GM19193 (cell line): ENCODE data around the gene NPNT.

Experiments
- POLR2A ChIP-seq: IDR thresholded peaks from 4 replicates; pipeline ENCODE4 v1.6.1; 2011; ENCODE audit not compliant: insufficient read depth, insufficient read length; ENCODE audit errors: extremely low read depth

NPNT gene

DNA sequence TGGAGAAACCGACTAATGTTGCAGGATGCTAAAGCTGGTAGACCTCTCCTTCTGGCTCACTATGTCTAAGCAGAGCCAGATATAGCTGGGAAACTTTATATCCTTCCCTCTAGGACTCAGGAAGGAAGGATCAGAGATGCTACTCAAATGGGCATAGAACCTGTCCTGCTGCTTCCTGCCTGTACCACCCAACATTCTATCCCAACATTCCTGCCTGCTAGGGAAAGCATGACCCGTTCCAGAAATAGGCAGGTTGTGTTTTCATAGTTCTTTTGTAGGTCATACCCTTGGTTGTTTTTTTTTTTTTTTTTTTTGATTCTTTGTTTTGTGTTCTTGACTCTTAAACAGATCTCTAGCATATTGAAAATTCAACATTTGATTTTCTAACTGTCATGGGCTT is 5.3 kb downstream of the NPNT start:
- TF ChIP-seq POLR2A = no peak

DNA sequence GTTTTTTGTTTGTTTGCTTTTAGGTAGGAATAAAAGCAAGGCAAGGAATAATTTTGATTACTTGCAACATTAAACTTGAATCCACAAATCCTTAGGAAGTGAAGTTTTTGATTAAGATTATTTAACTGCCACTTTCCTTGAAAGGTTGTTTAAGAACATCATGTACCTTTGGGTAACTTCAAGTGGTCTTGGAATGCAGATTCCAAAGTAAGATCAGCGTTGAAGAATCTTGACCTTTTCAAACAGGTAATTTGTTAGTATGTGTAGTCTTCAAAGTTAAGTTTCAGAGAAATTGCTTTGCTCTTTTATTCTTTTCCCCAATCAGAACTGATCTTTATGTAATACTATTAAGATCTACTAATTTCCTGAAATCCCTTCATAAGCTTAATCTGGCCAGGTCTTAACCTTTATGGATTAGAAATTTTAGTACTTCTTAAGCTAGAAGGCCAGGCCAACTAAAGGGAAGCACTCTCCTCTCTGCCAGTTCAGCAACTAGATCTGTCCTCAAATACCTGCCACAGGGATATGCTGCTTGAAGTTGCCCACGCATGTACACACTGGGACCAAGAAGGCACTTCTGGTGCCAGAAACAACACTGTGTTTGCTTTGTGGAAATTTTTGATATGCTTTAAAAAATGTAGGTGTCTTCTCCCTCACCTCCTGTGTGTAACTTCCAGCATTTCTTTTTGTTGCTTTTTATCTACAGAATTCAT is 7.4 kb downstream of the NPNT start:
- TF ChIP-seq POLR2A = no peak

- TF ChIP-seq POLR2A = no peak
Observed at GRCh38 chr4:105909787-105910281, 14.6 kb downstream of the NPNT start.

DNA sequence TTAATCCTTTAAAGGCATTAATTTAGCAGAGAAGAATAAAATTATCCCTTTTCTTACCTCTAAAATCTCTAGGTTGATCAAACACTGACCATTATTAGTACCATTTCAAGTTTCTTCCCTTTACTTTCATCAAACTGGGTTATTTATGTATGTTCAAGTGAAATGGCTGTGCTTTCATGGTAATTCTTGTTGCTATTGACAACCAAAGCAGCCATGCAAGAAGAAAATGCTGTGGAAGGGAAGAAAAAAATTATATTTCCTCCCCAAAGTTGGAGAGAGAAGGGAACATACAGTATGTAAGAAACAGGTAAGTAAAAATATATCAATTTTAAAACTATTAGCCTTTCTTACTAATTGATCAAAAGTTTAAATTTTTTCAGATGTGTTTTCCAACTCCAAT is 16.2 kb downstream of the NPNT start:
- no peak for TF ChIP-seq POLR2A

GRCh38 chr4:105912633-105913032 is 17.4 kb downstream of the NPNT start:
- no peak for TF ChIP-seq POLR2A

- no peak for TF ChIP-seq POLR2A
Observed at GRCh38 chr4:105917171-105917685, 22.0 kb downstream of the NPNT start.

DNA sequence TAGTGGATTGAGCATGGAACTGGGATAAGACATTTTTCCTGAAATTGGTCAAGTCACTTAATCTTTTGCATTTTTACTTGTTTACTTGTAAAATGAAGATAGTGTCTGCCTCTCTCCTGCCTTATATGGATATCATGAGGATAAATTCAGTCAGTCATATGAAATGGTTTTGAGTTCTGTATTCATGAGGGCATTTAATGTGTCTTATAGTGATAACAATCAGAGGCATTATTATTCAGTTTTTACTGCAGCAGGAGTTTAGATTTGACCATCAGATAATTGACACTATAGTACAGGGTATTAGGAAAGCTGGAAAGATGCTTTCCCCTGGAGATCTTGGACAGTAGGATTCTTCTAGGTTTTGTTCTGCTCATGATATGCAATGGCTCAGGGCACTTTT is 26.0 kb downstream of the NPNT start:
- no peak for TF ChIP-seq POLR2A

DNA sequence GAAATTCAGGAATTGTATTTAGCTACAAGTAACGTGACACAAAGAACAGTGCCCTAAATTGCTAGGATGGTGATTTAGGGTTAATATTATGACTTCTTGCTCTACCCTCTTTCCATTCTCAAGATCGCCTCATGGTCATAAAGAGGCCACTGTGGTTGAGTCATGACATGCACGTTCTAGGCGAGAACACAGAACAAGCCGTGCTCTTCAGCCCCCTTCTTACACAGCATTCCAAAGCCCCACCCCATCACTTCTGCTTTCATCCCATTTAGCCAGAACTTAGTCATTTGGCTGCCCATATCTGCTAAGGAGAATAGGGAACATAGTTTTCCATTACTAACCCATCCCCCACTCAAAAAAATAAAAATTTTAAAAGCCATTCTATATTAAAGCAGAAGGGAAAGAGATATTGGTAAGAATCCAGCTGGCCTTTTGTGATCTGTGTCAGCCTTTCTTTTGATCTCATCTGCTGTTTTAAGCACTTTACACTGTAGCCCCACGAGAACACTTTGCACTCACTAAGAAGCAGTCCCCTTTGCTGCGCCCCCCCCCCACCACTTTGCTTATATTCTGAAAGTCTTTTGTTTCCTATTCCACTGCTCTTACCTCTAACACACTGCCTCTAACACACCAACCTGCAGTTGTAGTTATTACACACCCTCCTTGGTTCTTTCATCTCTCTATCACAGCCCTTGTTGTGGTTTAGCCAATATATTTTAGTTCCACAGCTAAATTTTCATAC is 28.4 kb downstream of the NPNT start:
- TF ChIP-seq POLR2A = no peak

GRCh38 chr4:105924341-105924740 is 29.1 kb downstream of the NPNT start:
- no peak for TF ChIP-seq POLR2A

- TF ChIP-seq POLR2A = no peak
Observed at GRCh38 chr4:105930698-105931097, 35.4 kb downstream of the NPNT start.

DNA sequence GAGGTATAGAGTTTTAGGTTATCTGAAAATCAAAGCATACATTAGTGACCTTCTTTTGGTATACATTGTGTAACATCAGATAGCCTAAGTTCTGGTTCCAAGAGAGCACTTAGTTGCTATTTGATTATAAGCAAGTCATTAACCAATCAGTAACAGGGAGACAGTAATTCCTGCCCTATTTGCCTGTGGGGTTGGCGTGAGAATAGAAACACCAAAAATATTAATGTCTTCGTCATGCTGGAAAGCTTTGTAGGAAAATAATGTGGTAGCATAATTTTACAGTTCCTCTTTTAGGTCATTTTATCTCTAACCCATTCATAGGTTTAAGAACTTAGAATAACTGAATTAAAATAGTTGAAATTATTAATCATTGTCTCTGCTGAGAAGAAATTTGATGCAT is 37.8 kb downstream of the NPNT start:
- no peak for TF ChIP-seq POLR2A

GRCh38 chr4:105934386-105934785 is 39.1 kb downstream of the NPNT start:
- no peak for TF ChIP-seq POLR2A

- no peak for TF ChIP-seq POLR2A
Observed at GRCh38 chr4:105936901-105937300, 41.6 kb downstream of the NPNT start.

GRCh38 chr4:105937759-105938158 is 42.5 kb downstream of the NPNT start:
- TF ChIP-seq POLR2A = no peak

DNA sequence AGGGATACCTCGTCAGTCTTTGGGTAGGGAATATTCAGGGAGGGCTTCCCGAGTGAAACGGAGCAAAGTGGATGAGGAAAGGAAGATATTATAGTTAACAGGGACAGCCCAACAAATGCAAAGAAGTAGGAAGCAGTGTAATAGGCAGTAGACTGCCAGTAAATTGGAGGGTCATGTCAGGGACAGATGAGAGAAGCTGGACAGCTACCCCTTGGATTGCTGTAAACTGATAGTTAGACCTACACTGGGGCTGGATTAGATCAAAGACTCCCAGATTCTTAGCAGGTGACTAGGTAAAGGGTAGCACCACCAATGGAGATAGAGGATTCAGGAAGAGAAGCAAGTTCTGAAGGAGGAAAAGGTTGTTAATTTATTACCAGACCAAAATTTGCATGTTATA is 48.0 kb downstream of the NPNT start:
- no peak for TF ChIP-seq POLR2A

GRCh38 chr4:105944540-105944939 is 49.3 kb downstream of the NPNT start:
- TF ChIP-seq POLR2A = no peak

GRCh38 chr4:105946771-105947170 is 51.5 kb downstream of the NPNT start:
- no peak for TF ChIP-seq POLR2A

GRCh38 chr4:105950701-105951100 is 55.4 kb downstream of the NPNT start:
- no peak for TF ChIP-seq POLR2A
